Cardiac muscle cell (in vitro differentiated cells and primary cell): Measurements from ENCODE around the gene CCDC122. TPM values are rescaled to one million over a fixed set of nuclear protein-coding genes. Genes with fewer than 3 reads are reported as not detected.

Experiments used
- DNase-seq, 2 donors: peaks; one replicate each; pipeline versions ENCODE4 v3.0.0 to v3.0.0-alpha.2; 2010 to 2017; ENCODE audit warnings: low read depth in 1 of 2, low spot score in 1 of 2
- H3K27ac ChIP-seq: fragments of 200-600 bp; sonication (generic); 2 replicates; pipeline ENCODE4 v1.5.1; 2016
- H3K27me3 ChIP-seq: fragments of 200-600 bp; sonication (generic); 2 replicates; pipeline ENCODE4 v1.6.0; 2016; ENCODE audit warnings: control low read depth
- H3K36me3 ChIP-seq: fragments of 200-600 bp; sonication (generic); 2 replicates; pipeline ENCODE4 v1.5.1; 2016; ENCODE audit warnings: control low read depth
- H3K4me1 ChIP-seq: fragments of 200-600 bp; sonication (generic); 2 replicates; pipeline ENCODE4 v1.8.1; 2017; ENCODE audit warnings: low read depth, mild to moderate bottlenecking, mixed run types
- H3K4me3 ChIP-seq: fragments of 200-600 bp; sonication (generic); 2 replicates; pipeline ENCODE4 v1.5.1; 2016; ENCODE audit warnings: mild to moderate bottlenecking
- H3K9me3 ChIP-seq: fragments of 200-600 bp; sonication (generic); 2 replicates; pipeline ENCODE4 v1.5.1; 2017; ENCODE audit warnings: low read depth, mild to moderate bottlenecking, control low read depth
- CTCF ChIP-seq: IDR thresholded peaks from 2 replicates; pipeline ENCODE4 v1.5.1; 2012; ENCODE audit warnings: low read depth, mild to moderate bottlenecking, low read length
- polyA plus RNA-seq: library from polyadenylated mRNA; unstranded; fragments of >200 nt; fragmentation: Nextera tagmentation; extraction: Ambion mirVana; gene quantifications from 2 replicates; pipeline ENCODE4 v1.2.1, GENCODE V29; 2016
- total RNA-seq: library from RNA; depleted of rRNA; stranded (reverse); fragments of >200 nt; gene quantifications from 2 replicates; pipeline ENCODE4 v1.2.3, GENCODE V29; 2016

CCDC122 gene
- total and polyA plus RNA-seq, 2 experiments from 2014 or later = 4.1 to 8.0 TPM

- H3K9me3 ChIP-seq = no peaks in the 10 kb centered on the region
- H3K36me3 ChIP-seq = no peaks in the 10 kb centered on the region
- no peak overlapping the region for H3K27ac ChIP-seq
- DNase-seq = peak; percentile 75 to 79
- peak; percentile 61 for TF ChIP-seq CTCF
- no peak overlapping the region for H3K4me3 ChIP-seq
- peaks cover 11% of the 10 kb centered on the region for H3K4me1 ChIP-seq
- H3K27me3 ChIP-seq = no peaks in the 10 kb centered on the region
Measured at GRCh38 chr13:43905435-43906031, 26.0 kb upstream of the CCDC122 start.

GRCh38 chr13:43895940-43896339 is 16.4 kb upstream of the CCDC122 start:
- H3K36me3 ChIP-seq = no peaks in the 10 kb centered on the region
- H3K27ac ChIP-seq = no peak overlapping the region
- no peaks in the 10 kb centered on the region for H3K27me3 ChIP-seq
- no peak for DNase-seq
- H3K9me3 ChIP-seq = no peaks in the 10 kb centered on the region
- H3K4me3 ChIP-seq = no peak overlapping the region
- H3K4me1 ChIP-seq = no peaks in the 10 kb centered on the region
- no peak for TF ChIP-seq CTCF

- TF ChIP-seq CTCF = peak; percentile 13
- Histone ChIP-seq H3K4me1 (no peaks in the 10 kb centered on the region), H3K27ac (no peak overlapping the region), H3K9me3 (no peaks in the 10 kb centered on the region), H3K4me3 (no peak overlapping the region), H3K27me3 (no peaks in the 10 kb centered on the region), H3K36me3 (no peaks in the 10 kb centered on the region)
- no peak for DNase-seq
Measured at GRCh38 chr13:43894438-43894837, 14.9 kb upstream of the CCDC122 start.

- Histone ChIP-seq H3K27ac (no peak overlapping the region), H3K4me1 (no peaks in the 10 kb centered on the region), H3K9me3 (no peaks in the 10 kb centered on the region), H3K27me3 (peaks cover 25% of the 10 kb centered on the region), H3K36me3 (no peaks in the 10 kb centered on the region), H3K4me3 (no peak overlapping the region)
- peak in 1 of 2 donors; percentile 26 for DNase-seq
- TF ChIP-seq CTCF = no peak
Measured at GRCh38 chr13:43884222-43884621, 4.7 kb upstream of the CCDC122 start.

GRCh38 chr13:43883631-43884030 is 4.1 kb upstream of the CCDC122 start:
- H3K4me3 ChIP-seq = no peak overlapping the region
- no peak overlapping the region for H3K27ac ChIP-seq
- H3K27me3 ChIP-seq = peaks cover 25% of the 10 kb centered on the region
- no peak for DNase-seq
- H3K4me1 ChIP-seq = peaks cover under 1% of the 10 kb centered on the region
- H3K36me3 ChIP-seq = no peaks in the 10 kb centered on the region
- no peak for TF ChIP-seq CTCF
- no peaks in the 10 kb centered on the region for H3K9me3 ChIP-seq
